ENCODE data around the gene PTGDR.

GRCh38 chr14:52238682-52239081 is 28.8 kb upstream of the PTGDR start:
- TF ChIP-seq SUZ12 (IDR thresholded peaks at IDR 0.05; ENCODE audit: extremely low read depth, insufficient read depth, insufficient read length) (no peak), YY1 (IDR thresholded peaks at IDR 0.05; ENCODE audit: insufficient read depth, insufficient read length) (no peak), ZNF274 (IDR thresholded peaks at IDR 0.05; ENCODE audit: low read depth, low read length) (no peak)
